Trophoblast cell (in vitro differentiated cells and primary cell): ENCODE measurements around the gene MUC5B.

Experiments used
- DNase-seq, 2 donors: peaks; one replicate each; pipeline ENCODE4 v3.0.0-alpha.2; 2016
- H2AFZ ChIP-seq: 2 replicates; pipeline ENCODE4 v1.6.1; 2013; ENCODE audit warnings: low read length, moderate library complexity, mild to moderate bottlenecking; ENCODE audit not compliant: insufficient read depth, poor library complexity
- H2AK5ac ChIP-seq: 2 replicates; pipeline ENCODE4 v1.6.1; 2013; ENCODE audit warnings: mild to moderate bottlenecking, low read length
- H2BK120ac ChIP-seq: 2 replicates; pipeline ENCODE4 v1.6.1; 2013; ENCODE audit warnings: low read length, mild to moderate bottlenecking, moderate library complexity; ENCODE audit not compliant: insufficient read depth, poor library complexity
- H2BK12ac ChIP-seq: 2 replicates; pipeline ENCODE4 v1.6.1; 2013; ENCODE audit warnings: mild to moderate bottlenecking, low read length, moderate library complexity
- H2BK5ac ChIP-seq: 2 replicates; pipeline ENCODE4 v1.6.1; 2013; ENCODE audit warnings: low read length, low read depth, moderate library complexity, mild to moderate bottlenecking; ENCODE audit not compliant: poor library complexity
- H3K14ac ChIP-seq: 2 replicates; pipeline ENCODE4 v1.6.1; 2013; ENCODE audit warnings: mild to moderate bottlenecking, low read length
- H3K18ac ChIP-seq: 2 replicates; pipeline ENCODE4 v1.6.1; 2013; ENCODE audit warnings: mild to moderate bottlenecking, low read length
- H3K23ac ChIP-seq: 2 replicates; pipeline ENCODE4 v1.6.1; 2013; ENCODE audit warnings: low read length
- H3K27ac ChIP-seq: 2 replicates; pipeline ENCODE4 v1.5.1; 2013; ENCODE audit warnings: low read depth, mild to moderate bottlenecking, inconsistent platforms, low read length, moderate library complexity
- H3K27me3 ChIP-seq: 2 replicates; pipeline ENCODE4 v1.6.1; 2013; ENCODE audit warnings: inconsistent platforms, mild to moderate bottlenecking, low read length, moderate library complexity; ENCODE audit not compliant: insufficient read depth
- H3K36me3 ChIP-seq, 2 experiments: 1 replicate in 1 of 2; 2 replicates in 1 of 2; pipeline ENCODE4 v1.6.1; 2013; ENCODE audit warnings: low read length in 2 of 2, mild to moderate bottlenecking in 2 of 2, moderate library complexity in 1 of 2; ENCODE audit not compliant: insufficient read depth in 2 of 2, control insufficient read depth in 1 of 2
- H3K4ac ChIP-seq: 2 replicates; pipeline ENCODE4 v1.6.1; 2013; ENCODE audit warnings: low read depth, mild to moderate bottlenecking, low read length, moderate library complexity
- H3K4me1 ChIP-seq, 2 experiments: 1 replicate in 1 of 2; 2 replicates in 1 of 2; pipeline ENCODE4 v1.6.1; 2013; ENCODE audit warnings: low read length in 2 of 2, mild to moderate bottlenecking in 2 of 2, moderate library complexity in 1 of 2; ENCODE audit not compliant: insufficient read depth in 2 of 2, control insufficient read depth in 1 of 2
- H3K4me2 ChIP-seq: 2 replicates; pipeline ENCODE4 v1.6.1; 2013; ENCODE audit warnings: inconsistent platforms, mild to moderate bottlenecking, low read length, moderate library complexity
- H3K4me3 ChIP-seq: 2 replicates; pipeline ENCODE4 v1.5.1; 2013; ENCODE audit warnings: mild to moderate bottlenecking, low read depth, low read length, inconsistent platforms
- H3K79me1 ChIP-seq: one replicate; pipeline ENCODE4 v1.6.1; 2013; ENCODE audit warnings: low read length
- H3K79me2 ChIP-seq: 2 replicates; pipeline ENCODE4 v1.6.1; 2013; ENCODE audit warnings: low read length, mild to moderate bottlenecking; ENCODE audit not compliant: control insufficient read depth, insufficient read depth, poor library complexity
- H3K9ac ChIP-seq: 2 replicates; pipeline ENCODE4 v1.6.1; 2013; ENCODE audit warnings: mild to moderate bottlenecking, low read length
- H3K9me3 ChIP-seq: 2 replicates; pipeline ENCODE4 v1.6.1; 2013; ENCODE audit warnings: low read depth, mild to moderate bottlenecking, control low read depth, inconsistent platforms, low read length; ENCODE audit not compliant: insufficient read depth
- H4K12ac ChIP-seq: 2 replicates; pipeline ENCODE4 v1.6.1; 2013; ENCODE audit warnings: low read depth, mild to moderate bottlenecking, low read length, moderate library complexity
- H4K8ac ChIP-seq: 2 replicates; pipeline ENCODE4 v1.6.1; 2013; ENCODE audit warnings: low read depth, mild to moderate bottlenecking, low read length, moderate library complexity
- H4K91ac ChIP-seq: one replicate; pipeline ENCODE4 v1.6.1; 2013; ENCODE audit warnings: low read depth, mild to moderate bottlenecking, low read length, moderate library complexity
- WGBS: extraction: QIAGEN DNeasy Blood & Tissue Kit; methylation state at CpG from one replicate; pipeline ENCODE4 v1.1.7; 2013; ENCODE audit warnings: missing lambda C conversion rate; ENCODE audit not compliant: insufficient read length, insufficient coverage; ENCODE audit errors: extremely low coverage; 5-methylcytosine and 5-hydroxymethylcytosine counted together

Gene MUC5B

DNA sequence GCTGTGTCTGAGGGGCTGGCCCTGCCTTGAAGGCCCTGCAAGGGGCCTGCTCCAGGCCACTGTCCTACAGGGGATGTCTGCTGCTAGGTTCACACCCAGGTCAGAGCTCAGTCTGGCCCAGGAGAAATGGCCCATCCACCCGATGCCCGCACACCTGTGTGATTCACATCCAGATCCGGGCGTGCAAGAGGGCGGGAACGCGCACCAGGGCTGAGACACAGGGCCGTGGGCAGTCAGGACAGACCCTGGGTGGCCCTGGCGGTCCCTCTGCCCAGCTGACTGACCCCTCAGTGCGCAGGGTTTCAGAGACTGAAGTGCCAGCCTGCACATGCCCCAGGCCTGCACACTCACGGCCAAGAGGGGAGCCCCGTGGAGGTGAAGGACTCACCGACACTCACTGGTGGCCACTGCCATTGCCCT, 79.2 kb downstream of the MUC5B start:
- Histone ChIP-seq H3K9me3 (peaks cover 6% of the 10 kb centered on the region), H3K14ac (no peak overlapping the region), H3K27ac (no peak overlapping the region), H4K12ac (no peak overlapping the region), H3K4ac (no peak overlapping the region), H3K79me2 (peaks cover 7% of the 10 kb centered on the region), H2BK5ac (no peak overlapping the region), H3K4me1 (peaks cover 6 to 10% of the 10 kb centered on the region in 2 experiments), H3K9ac (no peak overlapping the region), H2BK120ac (no peak overlapping the region), H3K36me3 (peaks cover 22 to 34% of the 10 kb centered on the region in 2 experiments), H4K8ac (no peak overlapping the region), H3K4me2 (no peak overlapping the region), H4K91ac (no peak overlapping the region), H3K79me1 (no peaks in the 10 kb centered on the region), H2AFZ (no peak overlapping the region), H3K23ac (no peak overlapping the region), H2AK5ac (no peak overlapping the region), H3K18ac (peak overlapping the region; percentile 9), H2BK12ac (no peak overlapping the region), H3K4me3 (no peak overlapping the region), H3K27me3 (no peaks in the 10 kb centered on the region)
- DNase-seq = no peak
- WGBS = no CpG with 5 or more reads among the region's 13 CpGs

DNA sequence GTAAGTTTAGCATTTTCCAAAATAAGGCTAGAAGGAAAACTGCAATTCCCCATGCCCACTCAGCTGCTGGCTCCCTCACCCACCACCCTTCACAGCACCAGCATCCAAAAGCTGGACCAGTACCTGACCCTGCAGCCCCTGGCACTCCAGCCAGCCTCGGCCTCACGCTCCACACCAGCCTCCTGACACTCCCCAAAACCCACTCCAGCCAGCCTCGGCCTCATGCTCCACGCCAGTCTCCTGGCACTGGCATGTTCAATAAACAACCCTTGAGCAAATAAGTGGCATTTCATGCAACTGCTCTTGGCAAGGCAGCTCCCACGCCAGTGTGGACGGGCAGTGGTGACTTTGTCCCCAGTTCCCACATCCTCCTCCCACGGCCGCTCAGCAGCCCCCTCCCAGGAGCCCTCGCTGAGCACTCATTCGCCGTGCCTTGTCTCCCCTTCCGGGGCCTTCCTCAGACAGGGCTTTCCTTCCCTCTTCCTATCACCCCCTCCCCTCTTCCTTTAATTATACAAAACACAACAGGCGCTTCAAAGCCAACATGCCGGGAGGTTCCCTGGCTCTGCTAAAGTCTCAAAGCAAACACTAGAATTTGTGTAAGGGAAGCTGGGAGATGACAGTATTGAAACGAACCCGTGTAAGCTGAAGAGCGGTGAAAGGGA, 79.7 kb downstream of the MUC5B start:
- Histone ChIP-seq H4K91ac (no peak overlapping the region), H2BK12ac (no peak overlapping the region), H2BK5ac (no peak overlapping the region), H2AK5ac (no peak overlapping the region), H3K23ac (no peak overlapping the region), H3K27me3 (no peaks in the 10 kb centered on the region), H3K9ac (no peak overlapping the region), H3K36me3 (peaks cover 23 to 34% of the 10 kb centered on the region in 2 experiments), H4K8ac (no peak overlapping the region), H3K4me3 (no peak overlapping the region), H4K12ac (no peak overlapping the region), H3K14ac (no peak overlapping the region), H3K18ac (no peak overlapping the region), H3K4me2 (no peak overlapping the region), H2BK120ac (no peak overlapping the region), H3K4me1 (peaks cover 6 to 10% of the 10 kb centered on the region in 2 experiments), H2AFZ (no peak overlapping the region), H3K9me3 (peaks cover 5% of the 10 kb centered on the region), H3K4ac (peak overlapping the region; percentile 7), H3K27ac (no peak overlapping the region), H3K79me2 (peaks cover 9% of the 10 kb centered on the region), H3K79me1 (no peaks in the 10 kb centered on the region)
- DNase-seq = no peak
- no CpG with 5 or more reads among the region's 17 CpGs for WGBS

GRCh38 chr11:1303126-1303821, 80.4 kb downstream of the MUC5B start:
- no CpG with 5 or more reads among the region's 25 CpGs for WGBS
- no peaks in the 10 kb centered on the region for H3K27me3 ChIP-seq
- no peaks in the 10 kb centered on the region for H3K79me1 ChIP-seq
- H3K14ac ChIP-seq = no peak overlapping the region
- H3K18ac ChIP-seq = no peak overlapping the region
- H2BK5ac ChIP-seq = no peak overlapping the region
- H3K4me3 ChIP-seq = no peak overlapping the region
- no peak overlapping the region for H3K27ac ChIP-seq
- H2AK5ac ChIP-seq = no peak overlapping the region
- no peak overlapping the region for H2BK12ac ChIP-seq
- peaks cover 13% of the 10 kb centered on the region for H3K79me2 ChIP-seq
- H3K9me3 ChIP-seq = peaks cover 4% of the 10 kb centered on the region
- H4K91ac ChIP-seq = no peak overlapping the region
- H3K9ac ChIP-seq = no peak overlapping the region
- no peak overlapping the region for H4K8ac ChIP-seq
- H4K12ac ChIP-seq = no peak overlapping the region
- H3K4me1 ChIP-seq = peaks cover 7 to 15% of the 10 kb centered on the region in 2 experiments
- H2AFZ ChIP-seq = no peak overlapping the region
- DNase-seq = peak; percentile 19 to 73
- H3K4ac ChIP-seq = no peak overlapping the region
- peaks cover 19 to 30% of the 10 kb centered on the region in 2 experiments for H3K36me3 ChIP-seq
- no peak overlapping the region for H3K23ac ChIP-seq
- H2BK120ac ChIP-seq = no peak overlapping the region
- H3K4me2 ChIP-seq = no peak overlapping the region

- H2BK5ac ChIP-seq = no peak overlapping the region
- H3K14ac ChIP-seq = no peak overlapping the region
- H2BK12ac ChIP-seq = no peak overlapping the region
- H3K9me3 ChIP-seq = peaks cover 4% of the 10 kb centered on the region
- peak overlapping the region; percentile 53 for H3K4ac ChIP-seq
- H4K91ac ChIP-seq = no peak overlapping the region
- no peak for DNase-seq
- WGBS = no CpG with 5 or more reads among the region's 10 CpGs
- H3K4me1 ChIP-seq = peaks cover 9 to 19% of the 10 kb centered on the region in 2 experiments
- no peaks in the 10 kb centered on the region for H3K27me3 ChIP-seq
- no peak overlapping the region for H2AFZ ChIP-seq
- H3K9ac ChIP-seq = no peak overlapping the region
- no peak overlapping the region for H3K4me3 ChIP-seq
- H3K27ac ChIP-seq = no peak overlapping the region
- H3K36me3 ChIP-seq = peaks cover 18 to 30% of the 10 kb centered on the region in 2 experiments
- peaks cover 12% of the 10 kb centered on the region for H3K79me2 ChIP-seq
- H3K79me1 ChIP-seq = peaks cover 2% of the 10 kb centered on the region
- H2AK5ac ChIP-seq = no peak overlapping the region
- H3K18ac ChIP-seq = no peak overlapping the region
- no peak overlapping the region for H4K12ac ChIP-seq
- no peak overlapping the region for H4K8ac ChIP-seq
- no peak overlapping the region for H2BK120ac ChIP-seq
- H3K23ac ChIP-seq = no peak overlapping the region
- no peak overlapping the region for H3K4me2 ChIP-seq
Measured at GRCh38 chr11:1303973-1304372, 81.1 kb downstream of the MUC5B start.
